Measurements from ENCODE around the gene EFCAB13. TPM values are rescaled to one million over a fixed set of nuclear protein-coding genes. Genes with fewer than 3 reads are reported as not detected.

The EFCAB13 gene
- total RNA-seq, 6 donors from 2014 or later: 3.2 to 21.0 (median 8.1) TPM

DNA sequence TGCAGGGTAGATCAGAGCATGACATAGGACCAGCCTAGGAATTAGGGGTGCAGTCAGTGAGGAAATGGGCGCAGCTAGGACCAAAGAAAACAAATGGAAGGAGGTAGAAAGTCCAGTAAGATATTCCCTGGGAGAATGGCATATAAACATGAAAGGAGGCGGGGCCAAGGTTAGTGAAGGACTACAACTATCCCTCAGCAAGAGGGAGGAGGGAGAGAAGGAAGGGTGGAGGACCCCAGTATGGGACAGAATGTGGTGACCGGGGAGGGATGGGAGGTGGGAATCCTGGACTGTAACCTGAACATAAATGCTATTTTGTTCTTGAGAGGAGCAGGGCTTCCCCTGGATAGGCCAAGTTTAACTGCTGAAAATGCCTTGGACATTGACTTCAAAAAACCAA, 47.3 kb upstream of the EFCAB13 start:
- Histone ChIP-seq H3K27me3 (no peaks in the 10 kb centered on the region), H3K36me3 (no peaks in the 10 kb centered on the region), H3K9me3 (no peaks in the 10 kb centered on the region), H3K4me3 (no peak overlapping the region), H3K27ac (peak overlapping the region in 3 of 4 donors; percentile 70 to 85 (median 75)), H3K4me1 (peaks cover 53 to 56% (median 54%) of the 10 kb centered on the region in 4 donors)
- TF ChIP-seq POLR2AphosphoS5 (IDR thresholded peaks at IDR 0.05) (no peak), EP300 (IDR thresholded peaks at IDR 0.05) (no peak), POLR2A (IDR thresholded peaks at IDR 0.05) (no peak)
- TF ChIP-seq, protein P1, sequence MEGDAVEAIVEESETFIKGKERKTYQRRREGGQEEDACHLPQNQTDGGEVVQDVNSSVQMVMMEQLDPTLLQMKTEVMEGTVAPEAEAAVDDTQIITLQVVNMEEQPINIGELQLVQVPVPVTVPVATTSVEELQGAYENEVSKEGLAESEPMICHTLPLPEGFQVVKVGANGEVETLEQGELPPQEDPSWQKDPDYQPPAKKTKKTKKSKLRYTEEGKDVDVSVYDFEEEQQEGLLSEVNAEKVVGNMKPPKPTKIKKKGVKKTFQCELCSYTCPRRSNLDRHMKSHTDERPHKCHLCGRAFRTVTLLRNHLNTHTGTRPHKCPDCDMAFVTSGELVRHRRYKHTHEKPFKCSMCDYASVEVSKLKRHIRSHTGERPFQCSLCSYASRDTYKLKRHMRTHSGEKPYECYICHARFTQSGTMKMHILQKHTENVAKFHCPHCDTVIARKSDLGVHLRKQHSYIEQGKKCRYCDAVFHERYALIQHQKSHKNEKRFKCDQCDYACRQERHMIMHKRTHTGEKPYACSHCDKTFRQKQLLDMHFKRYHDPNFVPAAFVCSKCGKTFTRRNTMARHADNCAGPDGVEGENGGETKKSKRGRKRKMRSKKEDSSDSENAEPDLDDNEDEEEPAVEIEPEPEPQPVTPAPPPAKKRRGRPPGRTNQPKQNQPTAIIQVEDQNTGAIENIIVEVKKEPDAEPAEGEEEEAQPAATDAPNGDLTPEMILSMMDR (IDR thresholded peaks at IDR 0.05): no peak
- ATAC-seq (ENCODE audit: low FRiP score in 2 of 2) (no peak), DNase-seq (no peak)
- 83 to 87% methylated on average over 3 of the region's 3 CpGs for WGBS, 2 donors

DNA sequence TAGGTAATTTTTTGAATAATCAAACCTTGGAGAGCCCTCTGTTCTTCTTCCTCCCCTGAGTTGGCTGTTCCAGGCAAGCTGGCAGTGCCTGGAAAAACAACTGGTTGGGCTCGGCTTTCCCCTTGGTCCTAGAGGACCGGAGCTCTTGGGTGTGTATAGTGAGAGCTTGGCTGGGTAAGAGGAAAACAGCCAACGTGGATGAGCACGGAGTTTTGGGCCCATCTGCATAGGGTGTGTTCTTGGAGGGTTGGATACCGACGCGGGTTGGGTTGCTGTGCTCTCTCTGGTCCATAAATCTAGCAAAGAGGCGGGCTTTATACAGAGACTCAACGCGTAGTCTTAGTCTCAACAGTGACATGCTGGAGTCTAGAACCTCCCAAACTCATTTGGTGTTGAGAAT, 46.9 kb upstream of the EFCAB13 start:
- Histone ChIP-seq H3K9me3 (no peaks in the 10 kb centered on the region), H3K4me1 (peaks cover 54 to 56% (median 54%) of the 10 kb centered on the region in 4 donors), H3K4me3 (no peak overlapping the region), H3K27ac (peak overlapping the region in 3 of 4 donors; percentile 70 to 85 (median 75)), H3K36me3 (no peaks in the 10 kb centered on the region), H3K27me3 (no peaks in the 10 kb centered on the region)
- DNase-seq (peak in 1 of 2 donors; percentile 72), ATAC-seq (ENCODE audit: low FRiP score in 2 of 2) (peak; percentile 41 to 72)
- 44 to 51% methylated on average over 10 of the region's 10 CpGs for WGBS, 2 donors
- TF ChIP-seq EP300 (IDR thresholded peaks at IDR 0.05) (no peak), POLR2A (IDR thresholded peaks at IDR 0.05) (no peak), POLR2AphosphoS5 (IDR thresholded peaks at IDR 0.05) (no peak)
- TF ChIP-seq, protein P1 (IDR thresholded peaks at IDR 0.05): no peak

DNA sequence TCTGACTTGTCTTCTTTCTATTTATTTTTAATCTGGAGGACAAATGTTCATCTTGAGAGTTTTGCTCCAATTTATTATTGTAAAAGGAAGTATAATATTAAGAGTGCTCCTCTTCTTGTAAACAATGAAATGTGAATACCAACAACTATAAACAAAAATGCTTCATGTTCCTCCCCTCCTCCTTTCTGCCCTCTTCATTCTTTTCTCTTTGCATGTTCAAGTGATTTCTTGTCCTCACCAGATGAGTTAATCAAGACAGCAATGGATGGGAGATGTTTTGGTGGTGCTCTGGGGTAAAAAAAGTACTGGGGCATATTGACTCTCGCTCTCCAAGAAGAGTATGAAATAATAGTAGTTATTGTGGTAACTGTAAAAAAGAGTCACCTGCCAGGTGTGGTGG, 45.8 kb upstream of the EFCAB13 start:
- H3K27ac ChIP-seq: peak overlapping the region; percentile 52 to 85 (median 82)

DNA sequence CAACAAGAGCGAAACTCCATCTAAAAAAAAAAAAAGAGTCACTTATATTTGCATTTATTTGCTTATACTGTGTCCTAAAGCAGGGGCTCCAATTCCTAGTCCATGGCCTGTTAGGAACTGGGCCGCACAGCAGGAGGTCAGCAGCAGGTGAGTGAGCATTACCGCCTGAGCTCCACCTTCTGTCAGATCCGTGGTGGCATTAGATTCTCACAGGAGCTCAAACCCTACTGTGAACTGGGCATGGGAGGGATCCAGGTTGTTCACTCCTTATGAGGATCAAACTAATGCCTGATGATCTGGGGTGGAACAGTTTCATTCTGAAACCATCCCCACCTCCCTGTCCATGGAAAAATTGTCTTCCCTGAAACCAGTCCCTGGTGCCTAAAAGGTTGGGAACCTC, 45.2 kb upstream of the EFCAB13 start:
- ATAC-seq (ENCODE audit: low FRiP score in 2 of 2) (no peak), DNase-seq (no peak)
- 89 to 96% methylated on average over 3 to 4 of the region's 4 CpGs for WGBS, 2 donors
- Histone ChIP-seq H3K9me3 (no peaks in the 10 kb centered on the region), H3K27me3 (no peaks in the 10 kb centered on the region), H3K4me3 (no peak overlapping the region), H3K36me3 (no peaks in the 10 kb centered on the region), H3K4me1 (peaks cover 54 to 56% (median 54%) of the 10 kb centered on the region in 4 donors), H3K27ac (peak overlapping the region; percentile 52 to 85 (median 82))
- TF ChIP-seq EP300 (IDR thresholded peaks at IDR 0.05): no peak
- TF ChIP-seq POLR2A (IDR thresholded peaks at IDR 0.05): no peak
- TF ChIP-seq POLR2AphosphoS5 (IDR thresholded peaks at IDR 0.05): no peak
- TF ChIP-seq, protein P1 (IDR thresholded peaks at IDR 0.05): no peak

More for the DNA sequence above, 45.8 kb upstream of the EFCAB13 start:
- no peaks in the 10 kb centered on the region for H3K9me3 ChIP-seq
- ATAC-seq (ENCODE audit: low FRiP score in 2 of 2) (no peak), DNase-seq (no peak)
- no peaks in the 10 kb centered on the region for H3K36me3 ChIP-seq
- H3K27me3 ChIP-seq: no peaks in the 10 kb centered on the region
- 100% methylated on average over 1 of the region's 1 CpG for WGBS, 2 donors
- no peak overlapping the region for H3K4me3 ChIP-seq
- no peak for TF ChIP-seq EP300 (IDR thresholded peaks at IDR 0.05)
- peaks cover 54 to 56% (median 54%) of the 10 kb centered on the region in 4 donors for H3K4me1 ChIP-seq

DNA sequence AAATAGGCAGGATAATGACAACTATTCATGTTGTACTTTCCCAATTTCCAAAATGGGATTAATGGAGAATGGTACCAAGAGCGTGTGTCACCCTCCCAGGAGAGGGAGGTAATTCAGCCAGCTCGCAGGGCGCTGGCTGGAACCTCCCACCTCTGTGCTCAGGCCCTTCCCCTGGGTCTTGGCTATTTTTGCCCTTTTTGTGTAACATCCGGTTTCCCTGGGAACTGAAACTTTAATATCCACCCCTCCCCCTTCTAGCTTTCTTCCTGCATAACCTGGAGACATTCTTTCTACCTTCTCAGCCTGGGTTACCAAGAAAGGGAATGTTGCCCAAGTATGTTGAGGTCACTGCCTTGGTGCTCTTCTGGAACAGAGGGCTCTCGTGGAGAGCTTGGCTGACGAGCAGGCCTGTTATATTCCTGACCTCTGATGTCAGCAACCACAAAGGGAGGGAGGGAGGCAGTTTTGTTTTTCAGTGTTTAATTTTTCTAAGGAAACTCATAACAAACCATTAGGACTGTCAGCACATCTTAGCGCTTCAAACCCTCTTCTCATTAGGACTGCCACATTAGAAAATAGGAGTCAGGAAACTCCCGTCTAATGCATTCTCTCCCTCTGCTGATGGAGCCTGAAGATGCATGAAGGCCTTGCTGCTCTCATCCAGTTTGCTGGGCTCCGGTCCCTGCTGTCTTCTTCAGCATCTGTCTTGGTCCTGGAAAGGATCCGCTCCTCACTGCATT, 44.5 kb upstream of the EFCAB13 start:
- Histone ChIP-seq H3K27ac (peak overlapping the region; percentile 52 to 85 (median 82)), H3K36me3 (no peaks in the 10 kb centered on the region), H3K4me3 (no peak overlapping the region), H3K9me3 (no peaks in the 10 kb centered on the region), H3K27me3 (no peaks in the 10 kb centered on the region), H3K4me1 (peaks cover 54 to 56% (median 54%) of the 10 kb centered on the region in 4 donors)
- peak; percentile 81 to 88 for ATAC-seq (ENCODE audit: low FRiP score in 2 of 2)
- DNase-seq: peak; percentile 33 to 78
- WGBS, 2 donors: 26 to 32% methylated on average over 10 of the region's 10 CpGs
- TF ChIP-seq, protein P1 (IDR thresholded peaks at IDR 0.05): no peak
- TF ChIP-seq POLR2AphosphoS5 (IDR thresholded peaks at IDR 0.05) (peak; percentile 49 to 76), POLR2A (IDR thresholded peaks at IDR 0.05) (peak in 2 of 4 donors; percentile 9 to 21), EP300 (IDR thresholded peaks at IDR 0.05) (peak in 2 of 4 donors; percentile 19 to 71)

All from upper lobe of left lung (tissue), 6 donors.